ENCODE results near the gene RIT2.

The RIT2 gene

GRCh38 chr18:42736074-42736473, 379.4 kb downstream of the RIT2 start:
- TF ChIP-seq CTCF (IDR thresholded peaks at IDR 0.05; ENCODE audit: insufficient read depth, missing control alignments), result no peak
- no peak for DNase-seq (ENCODE audit: insufficient read length, low spot score)
- no peak for FAIRE-seq

DNA sequence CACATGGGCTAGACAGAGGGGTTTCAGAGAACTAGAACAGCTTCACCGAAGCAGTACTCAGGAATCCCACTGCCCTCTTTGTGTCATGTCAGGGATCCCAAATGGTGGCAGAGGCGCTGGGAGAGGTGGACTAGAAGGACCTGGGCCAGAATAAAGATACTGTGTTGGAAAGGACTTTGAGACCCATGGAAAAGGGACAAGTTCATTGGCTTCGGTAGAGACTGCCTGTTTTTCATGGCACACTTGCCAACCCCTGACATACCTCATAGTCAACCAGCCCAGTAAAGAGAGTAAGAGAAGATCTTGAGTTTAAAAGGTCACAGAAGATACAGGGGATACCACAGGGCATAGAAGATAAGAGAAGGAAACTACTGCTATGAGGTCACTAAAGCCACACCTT, 381.0 kb downstream of the RIT2 start:
- TF ChIP-seq CTCF (IDR thresholded peaks at IDR 0.05; ENCODE audit: insufficient read depth, missing control alignments), result no peak
- FAIRE-seq (no peak), DNase-seq (ENCODE audit: insufficient read length, low spot score) (no peak)

GRCh38 chr18:42730272-42730671, 385.2 kb downstream of the RIT2 start:
- TF ChIP-seq CTCF (IDR thresholded peaks at IDR 0.05; ENCODE audit: insufficient read depth, missing control alignments), result no peak
- no peak for DNase-seq (ENCODE audit: insufficient read length, low spot score)
- FAIRE-seq, result peak; percentile 53

DNA sequence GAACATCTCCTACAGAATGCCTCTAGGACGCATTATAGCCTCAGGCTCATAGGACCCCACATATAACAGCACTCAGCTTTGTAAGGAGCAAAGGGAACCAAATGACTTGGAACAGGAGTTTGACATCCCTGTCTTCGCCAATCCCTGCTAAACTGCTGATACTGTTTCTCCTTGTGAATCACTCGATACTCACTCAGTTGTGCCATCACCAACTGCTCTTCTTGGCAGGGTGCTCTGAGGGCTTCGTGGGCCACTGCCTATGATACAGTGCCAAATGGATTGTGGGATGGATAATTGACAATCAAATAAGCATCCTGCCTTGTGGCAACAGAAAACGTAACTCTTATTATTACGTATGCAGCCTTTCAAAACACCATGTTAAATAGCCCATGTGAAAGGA, 396.3 kb downstream of the RIT2 start:
- DNase-seq (ENCODE audit: insufficient read length, low spot score) (no peak), FAIRE-seq (peak; percentile 6)
- TF ChIP-seq CTCF (IDR thresholded peaks at IDR 0.05; ENCODE audit: insufficient read depth, missing control alignments), result no peak

DNA sequence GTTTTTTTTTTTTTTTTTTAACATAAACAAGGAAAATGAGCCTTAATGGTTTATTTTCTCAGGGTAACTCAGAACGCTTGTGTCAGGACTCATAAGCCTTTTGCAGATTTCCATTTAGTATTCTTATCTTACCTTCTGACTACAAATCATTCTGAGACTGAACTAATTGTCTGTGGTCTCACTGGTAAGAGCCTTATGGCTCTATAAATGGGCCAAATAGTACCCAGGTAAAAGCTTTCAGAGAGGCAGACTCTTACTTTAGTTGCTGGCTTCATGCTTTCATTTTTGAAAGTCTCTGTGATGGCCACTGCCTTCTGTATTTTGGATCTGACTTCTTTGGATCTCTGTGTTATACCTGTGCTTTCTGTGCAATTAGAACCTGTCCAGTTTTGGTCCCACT, 403.4 kb downstream of the RIT2 start:
- peak; percentile 64 for FAIRE-seq
- TF ChIP-seq CTCF (IDR thresholded peaks at IDR 0.05; ENCODE audit: insufficient read depth, missing control alignments), result no peak

DNA sequence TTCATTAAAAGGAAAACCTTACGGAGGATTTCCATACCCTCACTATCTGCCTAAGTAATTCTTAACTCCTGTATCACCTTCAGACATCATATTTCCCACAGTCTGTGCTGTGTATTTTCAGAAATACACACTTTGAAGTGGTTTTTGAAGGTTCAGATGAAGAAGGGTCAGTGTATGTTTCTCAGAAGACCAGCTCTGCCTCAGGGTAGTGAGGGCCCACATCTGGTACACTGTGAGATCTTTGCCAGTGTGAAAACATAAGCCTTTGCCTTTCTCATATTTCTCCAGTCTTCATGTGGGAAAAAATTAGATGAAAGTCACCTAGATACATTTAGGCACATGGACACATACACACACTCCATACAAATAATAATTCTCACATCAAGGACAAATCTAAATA, 408.4 kb downstream of the RIT2 start:
- TF ChIP-seq CTCF (IDR thresholded peaks at IDR 0.05; ENCODE audit: insufficient read depth, missing control alignments), result no peak
- DNase-seq (ENCODE audit: insufficient read length, low spot score) (no peak), FAIRE-seq (no peak)

More for the DNA sequence above, 403.4 kb downstream of the RIT2 start:
- no peak for DNase-seq (ENCODE audit: insufficient read length, low spot score)

DNA sequence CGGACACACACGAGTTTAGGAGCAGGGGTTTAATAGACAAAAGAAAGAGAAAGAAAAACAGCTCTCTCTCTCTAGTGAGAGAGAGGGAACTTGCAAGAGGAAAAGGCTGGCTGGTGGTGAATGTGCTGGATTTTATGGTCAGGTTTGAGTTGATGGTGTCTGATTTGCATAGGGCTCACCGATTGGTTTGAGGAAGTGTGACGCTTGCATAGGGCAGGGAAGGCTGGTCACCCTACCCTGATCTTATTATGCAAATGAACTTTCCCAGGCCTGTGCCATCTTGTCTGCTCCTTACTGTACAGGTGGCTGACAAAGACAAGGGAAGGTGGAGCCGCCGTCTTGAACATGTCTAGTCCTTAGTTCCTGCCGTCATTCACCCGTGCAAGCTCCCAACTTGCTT, 408.9 kb downstream of the RIT2 start:
- peak; percentile 58 for FAIRE-seq
- TF ChIP-seq CTCF (IDR thresholded peaks at IDR 0.05; ENCODE audit: insufficient read depth, missing control alignments), result no peak
- no peak for DNase-seq (ENCODE audit: insufficient read length, low spot score)

Measured in D721Med (cell line).